ENCODE results near the gene PEX11B.

The PEX11B gene

DNA sequence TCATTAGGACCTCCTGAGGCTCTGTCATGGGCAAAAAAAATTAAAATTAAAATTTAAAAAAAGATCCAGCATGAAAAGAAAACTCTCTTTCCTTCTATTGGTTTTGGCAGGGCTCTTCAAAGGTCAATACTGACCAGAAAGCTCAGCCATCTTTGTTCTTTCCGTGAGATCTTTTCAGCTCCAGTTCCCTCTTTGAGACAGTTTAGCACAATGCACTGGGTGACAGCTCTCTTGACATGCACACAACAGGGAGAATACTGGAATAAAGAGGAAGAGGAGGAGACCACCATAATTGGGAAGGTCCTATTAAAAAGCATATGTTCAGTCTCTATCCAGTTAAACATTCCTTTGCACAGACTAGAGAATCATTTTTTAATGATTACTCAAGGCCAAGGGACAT lies 33.0 kb upstream of the PEX11B start:
- no peak for DNase-seq (ENCODE audit: low spot score)
- TF ChIP-seq, protein P1, sequence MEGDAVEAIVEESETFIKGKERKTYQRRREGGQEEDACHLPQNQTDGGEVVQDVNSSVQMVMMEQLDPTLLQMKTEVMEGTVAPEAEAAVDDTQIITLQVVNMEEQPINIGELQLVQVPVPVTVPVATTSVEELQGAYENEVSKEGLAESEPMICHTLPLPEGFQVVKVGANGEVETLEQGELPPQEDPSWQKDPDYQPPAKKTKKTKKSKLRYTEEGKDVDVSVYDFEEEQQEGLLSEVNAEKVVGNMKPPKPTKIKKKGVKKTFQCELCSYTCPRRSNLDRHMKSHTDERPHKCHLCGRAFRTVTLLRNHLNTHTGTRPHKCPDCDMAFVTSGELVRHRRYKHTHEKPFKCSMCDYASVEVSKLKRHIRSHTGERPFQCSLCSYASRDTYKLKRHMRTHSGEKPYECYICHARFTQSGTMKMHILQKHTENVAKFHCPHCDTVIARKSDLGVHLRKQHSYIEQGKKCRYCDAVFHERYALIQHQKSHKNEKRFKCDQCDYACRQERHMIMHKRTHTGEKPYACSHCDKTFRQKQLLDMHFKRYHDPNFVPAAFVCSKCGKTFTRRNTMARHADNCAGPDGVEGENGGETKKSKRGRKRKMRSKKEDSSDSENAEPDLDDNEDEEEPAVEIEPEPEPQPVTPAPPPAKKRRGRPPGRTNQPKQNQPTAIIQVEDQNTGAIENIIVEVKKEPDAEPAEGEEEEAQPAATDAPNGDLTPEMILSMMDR (IDR thresholded peaks at IDR 0.05; ENCODE audit: extremely low read depth, missing control alignments) = no peak

- TF ChIP-seq, protein P1 (IDR thresholded peaks at IDR 0.05; ENCODE audit: extremely low read depth, missing control alignments) = no peak
- DNase-seq (ENCODE audit: low spot score) = no peak
These were observed 30.7 kb upstream of the PEX11B start for GRCh38 chr1:145949219-145949618.

DNA sequence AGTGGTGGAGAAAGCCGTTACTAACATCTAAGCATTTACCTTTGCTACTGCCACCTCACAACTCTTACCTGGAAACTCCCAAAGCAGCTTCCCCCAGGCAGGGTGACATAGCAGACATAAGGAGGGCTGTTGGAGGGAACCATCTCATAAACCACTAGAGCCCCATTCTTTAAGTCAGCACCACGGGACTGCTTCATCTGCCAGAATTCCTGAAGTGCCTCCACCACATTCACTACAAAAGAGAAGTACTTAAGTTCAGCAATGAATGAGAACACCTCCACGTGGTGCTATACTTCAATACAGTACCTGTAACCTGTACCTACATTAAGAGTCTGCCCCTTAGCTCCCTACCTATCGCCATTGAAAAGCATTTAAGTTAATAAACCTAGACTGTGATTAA lies 29.0 kb upstream of the PEX11B start:
- TF ChIP-seq, protein P1 (IDR thresholded peaks at IDR 0.05; ENCODE audit: extremely low read depth, missing control alignments) = no peak
- DNase-seq (ENCODE audit: low spot score) = no peak

- TF ChIP-seq, protein P1 (IDR thresholded peaks at IDR 0.05; ENCODE audit: extremely low read depth, missing control alignments) = no peak
These were observed 28.0 kb upstream of the PEX11B start for GRCh38 chr1:145946477-145946986.

DNA sequence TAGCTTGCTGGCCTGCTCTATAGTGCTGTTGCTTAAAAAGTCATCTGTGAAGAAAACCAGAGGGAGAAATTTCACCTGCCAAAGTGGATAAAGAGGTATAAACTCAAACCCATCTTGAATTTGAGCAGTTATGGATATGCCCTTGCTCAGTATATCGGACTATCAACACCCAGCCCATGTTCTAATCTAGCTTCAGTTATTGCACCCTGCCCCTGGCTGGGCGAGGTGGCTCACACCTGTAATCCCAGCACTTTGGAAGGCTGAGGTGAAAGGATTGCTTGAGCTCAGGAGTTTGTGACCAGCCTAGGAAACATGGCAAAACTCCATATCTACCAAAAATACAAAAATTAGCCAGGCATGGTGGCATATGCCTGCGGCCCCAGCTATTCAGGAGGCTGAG lies 26.0 kb upstream of the PEX11B start:
- DNase-seq (ENCODE audit: low spot score) = no peak
- TF ChIP-seq, protein P1 (IDR thresholded peaks at IDR 0.05; ENCODE audit: extremely low read depth, missing control alignments) = no peak

More at GRCh38 chr1:145946477-145946986, 28.0 kb upstream of the PEX11B start:
- DNase-seq (ENCODE audit: low spot score) = no peak

- DNase-seq (ENCODE audit: low spot score) = no peak
- TF ChIP-seq, protein P1 (IDR thresholded peaks at IDR 0.05; ENCODE audit: extremely low read depth, missing control alignments) = no peak
These were observed 24.4 kb upstream of the PEX11B start for GRCh38 chr1:145942871-145943270.

DNA sequence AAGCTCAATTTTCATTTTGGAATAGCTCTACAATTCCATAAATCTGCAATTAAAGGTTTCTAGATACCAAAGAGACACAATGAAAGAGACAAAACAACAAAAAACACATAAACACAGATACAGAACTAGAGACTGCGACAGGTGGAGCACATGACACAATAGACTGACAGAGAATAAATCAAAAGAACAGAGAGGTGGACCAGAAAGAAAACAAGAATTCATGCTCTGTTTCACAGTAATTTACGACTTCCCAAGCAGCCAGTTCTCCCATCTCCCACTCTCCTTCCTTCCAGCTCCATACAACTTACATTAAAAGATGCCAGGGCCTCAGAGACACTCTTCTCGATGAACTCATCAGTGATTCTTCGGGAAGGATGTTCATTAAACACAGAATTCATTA lies 23.9 kb upstream of the PEX11B start:
- TF ChIP-seq, protein P1 (IDR thresholded peaks at IDR 0.05; ENCODE audit: extremely low read depth, missing control alignments) = no peak
- DNase-seq (ENCODE audit: low spot score) = no peak

Data from GM20000 (cell line).